Kidney (tissue), 14 donors: ENCODE measurements around the gene FAU. TPM values are rescaled to one million over a fixed set of nuclear protein-coding genes. Genes with fewer than 3 reads are reported as not detected.
A peak's percentile ranks its signal among the peaks of the same experiment; 100 is the strongest.

Experiments
- DNase-seq, 5 donors: peaks; one replicate each; pipeline ENCODE4 v3.0.0-alpha.2; 2013 to 2020
- FAIRE-seq: peaks from 2 replicates; lab custom pipeline; 2012; peaks lifted over from hg19 to GRCh38; lab: Jason Lieb, UNC
- H3K27ac ChIP-seq, 2 donors: one replicate each; pipeline ENCODE4 v1.7.0; 2013; ENCODE audit warnings: low read depth in 2 of 2, low read length in 2 of 2, inconsistent platforms in 1 of 2
- H3K27me3 ChIP-seq: one replicate; pipeline ENCODE4 v1.7.1; 2013; ENCODE audit warnings: low read length, inconsistent platforms; ENCODE audit not compliant: control insufficient read depth, insufficient read depth
- H3K36me3 ChIP-seq, 3 donors: one replicate each; pipeline versions ENCODE4 v1.7.0 to v1.7.1; 2013; ENCODE audit warnings: low read length in 3 of 3, control low read depth in 1 of 3, inconsistent platforms in 1 of 3; ENCODE audit not compliant: insufficient read depth in 3 of 3, control insufficient read depth in 2 of 3
- H3K4me1 ChIP-seq, 3 donors: one replicate each; pipeline versions ENCODE4 v1.7.0 to v1.7.1; 2013; ENCODE audit warnings: low read length in 3 of 3, inconsistent platforms in 1 of 3, low read depth in 1 of 3; ENCODE audit not compliant: control insufficient read depth in 2 of 3, insufficient read depth in 2 of 3
- H3K4me3 ChIP-seq, 3 donors: one replicate each; pipeline versions ENCODE4 v1.7.0 to v1.8.1; 2013; ENCODE audit warnings: low read length in 3 of 3, control low read depth in 1 of 3, inconsistent platforms in 1 of 3
- H3K9ac ChIP-seq, 3 donors: one replicate each; pipeline versions ENCODE4 v1.7.0 to v1.7.1; 2013; ENCODE audit warnings: low read length in 3 of 3, control low read depth in 1 of 3, inconsistent platforms in 1 of 3
- H3K9me3 ChIP-seq, 3 donors: one replicate each; pipeline versions ENCODE4 v1.7.0 to v1.7.1; 2013; ENCODE audit warnings: low read length in 3 of 3, control low read depth in 1 of 3, inconsistent platforms in 1 of 3; ENCODE audit not compliant: control insufficient read depth in 2 of 3, insufficient read depth in 1 of 3
- intact Hi-C: fragments of 100-400 bp; cut with DNase I; formaldehyde crosslinking; loops from one replicate; pipeline ENCODE4 v1.11.1; 2022
- polyA plus RNA-seq: library from polyadenylated mRNA; stranded (reverse); fragments of 350-450 nt; fragmentation: Illumina TruSeq; extraction: RNeasy Lipid Tissue Mini Kit (QIAGEN cat#74804); gene quantifications from one replicate; pipeline ENCODE4 v1.2.3, GENCODE V29; 2014; ENCODE audit warnings: low read depth, low replicate concordance; ENCODE audit not compliant: insufficient read depth
- total RNA-seq: library from RNA; stranded (reverse); fragmentation: NEBNext Ultra II Directional; extraction: Animal tissue kit (Norgen Biotek cat#: 25700); gene quantifications from one replicate; pipeline ENCODE4 v1.2.1, GENCODE V29; 2021
- TF ChIP-seq, protein P1 (sequence below): IDR thresholded peaks from 3 replicates; pipeline ENCODE4 v1.5.1; 2012; ENCODE audit warnings: mild to moderate bottlenecking, moderate library complexity, borderline replicate concordance; ENCODE audit not compliant: insufficient read depth; ENCODE audit errors: extremely low read depth
- donor health status: control.
- donor health status: control.
- donor health status: control.
- donor health status: control.
- donor health status: control.
- donor health status: DM: yes; HTN: yes; CAD: no.
- donor health status: Normal renal cell carcinoma (clear cell type).

FAU gene
- total and polyA plus RNA-seq, 2 donors from 2014 or later = 794 to 927 TPM

DNA sequence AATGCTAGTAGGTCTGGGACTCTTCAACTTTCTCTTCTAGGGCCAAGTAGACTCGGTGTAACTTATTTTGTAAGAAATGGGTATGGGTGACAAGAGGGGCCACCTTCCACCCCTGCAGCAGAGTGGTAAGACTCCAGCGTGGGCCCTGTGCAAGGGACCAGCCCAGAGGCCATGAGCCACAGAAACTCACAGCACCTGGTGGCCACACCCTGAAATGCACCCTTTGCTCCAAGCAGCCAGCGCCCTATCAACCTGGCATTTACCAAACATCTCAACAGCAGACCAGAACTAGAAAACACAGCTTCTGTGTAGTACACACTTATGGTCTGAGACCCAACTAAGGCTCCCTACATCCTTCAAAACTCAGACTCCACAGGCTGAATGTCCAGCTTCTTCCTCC is 43.8 kb downstream of the FAU start:
- H3K27ac ChIP-seq = no peak overlapping the region
- no peaks in the 10 kb centered on the region for H3K9me3 ChIP-seq
- H3K4me3 ChIP-seq = no peak overlapping the region
- H3K9ac ChIP-seq = no peak overlapping the region
- TF ChIP-seq, protein P1, sequence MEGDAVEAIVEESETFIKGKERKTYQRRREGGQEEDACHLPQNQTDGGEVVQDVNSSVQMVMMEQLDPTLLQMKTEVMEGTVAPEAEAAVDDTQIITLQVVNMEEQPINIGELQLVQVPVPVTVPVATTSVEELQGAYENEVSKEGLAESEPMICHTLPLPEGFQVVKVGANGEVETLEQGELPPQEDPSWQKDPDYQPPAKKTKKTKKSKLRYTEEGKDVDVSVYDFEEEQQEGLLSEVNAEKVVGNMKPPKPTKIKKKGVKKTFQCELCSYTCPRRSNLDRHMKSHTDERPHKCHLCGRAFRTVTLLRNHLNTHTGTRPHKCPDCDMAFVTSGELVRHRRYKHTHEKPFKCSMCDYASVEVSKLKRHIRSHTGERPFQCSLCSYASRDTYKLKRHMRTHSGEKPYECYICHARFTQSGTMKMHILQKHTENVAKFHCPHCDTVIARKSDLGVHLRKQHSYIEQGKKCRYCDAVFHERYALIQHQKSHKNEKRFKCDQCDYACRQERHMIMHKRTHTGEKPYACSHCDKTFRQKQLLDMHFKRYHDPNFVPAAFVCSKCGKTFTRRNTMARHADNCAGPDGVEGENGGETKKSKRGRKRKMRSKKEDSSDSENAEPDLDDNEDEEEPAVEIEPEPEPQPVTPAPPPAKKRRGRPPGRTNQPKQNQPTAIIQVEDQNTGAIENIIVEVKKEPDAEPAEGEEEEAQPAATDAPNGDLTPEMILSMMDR = peak; percentile 51
- DNase-seq (peak in 3 of 5 donors; percentile 20 to 37 (median 24)), FAIRE-seq (no peak)
- no peaks in the 10 kb centered on the region for H3K36me3 ChIP-seq
- intact Hi-C loops = no loop called here
- H3K4me1 ChIP-seq = no peaks in the 10 kb centered on the region
- no peaks in the 10 kb centered on the region for H3K27me3 ChIP-seq

DNA sequence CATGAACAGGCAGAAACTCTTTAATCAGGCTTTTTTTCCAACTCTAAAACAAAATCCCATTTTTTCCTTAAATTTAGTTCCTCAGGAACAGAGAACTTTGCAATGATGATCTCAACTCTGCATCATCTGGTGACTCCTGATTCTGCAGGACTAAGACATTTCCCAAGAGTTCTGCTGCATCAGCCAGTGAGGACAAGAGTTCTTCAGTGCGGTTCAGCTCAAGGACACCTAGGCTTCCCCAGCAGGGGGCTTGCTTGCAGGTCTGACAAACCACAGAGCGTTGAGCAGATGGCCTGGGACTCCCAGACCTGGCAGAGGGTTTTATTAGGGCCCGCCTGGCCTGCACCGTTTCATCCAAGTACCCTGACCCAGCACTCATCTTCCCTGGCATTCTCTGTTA is 44.5 kb downstream of the FAU start:
- H3K9me3 ChIP-seq = no peaks in the 10 kb centered on the region
- H3K36me3 ChIP-seq = no peaks in the 10 kb centered on the region
- DNase-seq (no peak), FAIRE-seq (no peak)
- intact Hi-C loops = no loop called here
- no peak overlapping the region for H3K27ac ChIP-seq
- no peaks in the 10 kb centered on the region for H3K27me3 ChIP-seq
- H3K9ac ChIP-seq = no peak overlapping the region
- H3K4me3 ChIP-seq = no peak overlapping the region
- TF ChIP-seq, protein P1 = no peak
- H3K4me1 ChIP-seq = no peaks in the 10 kb centered on the region

DNA sequence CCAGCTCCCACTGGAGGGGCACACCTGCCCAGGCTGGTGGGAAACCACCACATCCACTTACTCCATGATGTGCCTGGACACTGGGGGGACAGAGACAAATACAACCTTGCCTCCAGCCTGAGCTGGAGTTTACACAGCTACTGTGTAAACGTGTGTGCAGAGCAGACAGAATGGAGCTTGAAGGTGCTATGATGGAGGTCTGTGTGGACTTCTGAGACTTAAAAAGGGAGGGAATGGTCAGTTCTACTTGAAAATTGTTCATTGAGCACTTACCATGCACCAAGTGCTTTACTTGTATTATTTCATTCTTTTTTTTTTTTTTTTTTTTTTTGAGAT is 49.3 kb downstream of the FAU start:
- intact Hi-C loops = no loop called here
- H3K9me3 ChIP-seq = no peaks in the 10 kb centered on the region
- FAIRE-seq (no peak), DNase-seq (no peak)
- no peaks in the 10 kb centered on the region for H3K36me3 ChIP-seq
- H3K27me3 ChIP-seq = no peaks in the 10 kb centered on the region
- no peak overlapping the region for H3K9ac ChIP-seq
- no peaks in the 10 kb centered on the region for H3K4me1 ChIP-seq
- H3K27ac ChIP-seq = no peak overlapping the region
- TF ChIP-seq, protein P1 = no peak
- H3K4me3 ChIP-seq = no peak overlapping the region
